ENCODE data around the gene RAB28.

DNA sequence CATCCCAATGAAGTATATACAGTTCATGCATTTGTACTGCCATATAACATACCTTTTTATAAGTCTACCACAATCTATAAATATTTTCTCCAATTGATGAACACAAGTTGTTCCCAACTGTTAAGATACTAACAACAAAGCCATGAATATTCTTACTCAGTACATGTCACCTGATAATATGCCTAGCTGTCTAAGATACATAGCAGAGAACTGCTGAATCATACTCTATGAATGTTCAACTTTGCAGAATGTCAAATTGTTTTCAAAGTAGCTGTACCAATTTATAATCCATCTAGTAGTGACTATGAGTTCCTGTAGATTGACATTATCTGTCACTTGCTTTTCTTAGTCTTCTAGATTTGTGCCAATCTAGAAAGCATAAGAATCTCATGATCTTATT, 84.9 kb downstream of the RAB28 start:
- TF ChIP-seq, protein P1, sequence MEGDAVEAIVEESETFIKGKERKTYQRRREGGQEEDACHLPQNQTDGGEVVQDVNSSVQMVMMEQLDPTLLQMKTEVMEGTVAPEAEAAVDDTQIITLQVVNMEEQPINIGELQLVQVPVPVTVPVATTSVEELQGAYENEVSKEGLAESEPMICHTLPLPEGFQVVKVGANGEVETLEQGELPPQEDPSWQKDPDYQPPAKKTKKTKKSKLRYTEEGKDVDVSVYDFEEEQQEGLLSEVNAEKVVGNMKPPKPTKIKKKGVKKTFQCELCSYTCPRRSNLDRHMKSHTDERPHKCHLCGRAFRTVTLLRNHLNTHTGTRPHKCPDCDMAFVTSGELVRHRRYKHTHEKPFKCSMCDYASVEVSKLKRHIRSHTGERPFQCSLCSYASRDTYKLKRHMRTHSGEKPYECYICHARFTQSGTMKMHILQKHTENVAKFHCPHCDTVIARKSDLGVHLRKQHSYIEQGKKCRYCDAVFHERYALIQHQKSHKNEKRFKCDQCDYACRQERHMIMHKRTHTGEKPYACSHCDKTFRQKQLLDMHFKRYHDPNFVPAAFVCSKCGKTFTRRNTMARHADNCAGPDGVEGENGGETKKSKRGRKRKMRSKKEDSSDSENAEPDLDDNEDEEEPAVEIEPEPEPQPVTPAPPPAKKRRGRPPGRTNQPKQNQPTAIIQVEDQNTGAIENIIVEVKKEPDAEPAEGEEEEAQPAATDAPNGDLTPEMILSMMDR (IDR thresholded peaks at IDR 0.05) = no peak
- TF ChIP-seq POLR2A (IDR thresholded peaks at IDR 0.05) = no peak

Measured in adrenal gland (tissue), 5 donors.